ENCODE results near the gene SLC25A23. TPM values are rescaled to one million over a fixed set of nuclear protein-coding genes. Genes with fewer than 3 reads are reported as not detected.
A peak's percentile ranks its signal among the peaks of the same experiment; 100 is the strongest.

Gene SLC25A23
- polyA plus RNA-seq, 1 of the 3 experiments (the other 2 are of a cell fraction): 10.9 TPM

- TF ChIP-seq SMC3 (IDR thresholded peaks at IDR 0.05; ENCODE audit: low read depth, low read length) (no peak), RFX5 (IDR thresholded peaks at IDR 0.05; ENCODE audit: low read length) (no peak), RCOR1 (IDR thresholded peaks at IDR 0.05; ENCODE audit: low read length) (no peak), POLR2AphosphoS5 (IDR thresholded peaks at IDR 0.05; ENCODE audit: low read depth, low read length) (no peak), NRF1 (IDR thresholded peaks at IDR 0.05; ENCODE audit: low read depth, low read length) (no peak)
These were observed 44.0 kb upstream of the SLC25A23 start (continued) for GRCh38 chr19:6503407-6504201.

- TF ChIP-seq CHD2 (IDR thresholded peaks at IDR 0.05; ENCODE audit: low read length, partially characterized antibody) (no peak), MXI1 (IDR thresholded peaks at IDR 0.05; ENCODE audit: low read depth, low read length) (peak; percentile 62)
- no peaks in the 10 kb centered on the region for H4K20me1 ChIP-seq (ENCODE audit: insufficient read depth)
- H3K4me2 ChIP-seq: peak within 1 kb of the TSS; percentile 76
- WGBS (ENCODE audit: low lambda C conversion rate): 0% methylated on average over 6 of the region's 71 CpGs
- H3K27me3 ChIP-seq (ENCODE audit: insufficient read depth): peaks cover 7% of the 10 kb centered on the region
- peak within 1 kb of the TSS; percentile 46 to 56; a peak in 3 of 4 replicates for H3K4me3 ChIP-seq (ENCODE audit: low read depth in 2 of 2, low read length in 1 of 2)
- H3K9ac ChIP-seq: no peak within 1 kb of the TSS
- no peaks in the 10 kb centered on the region for H3F3A ChIP-seq (replicated peaks; ENCODE audit: insufficient read depth)
- CTCF ChIA-PET: interaction anchor here (0.7 to 1.6 kb wide), 5 partner anchors 10 to 78 kb away, joined by 3 to 7 read pairs (median 3); partner anchors contain the start of gene DENND1C
- H3K9me2 ChIP-seq: no peaks in the 10 kb centered on the region
- peaks cover 0 to 8% of the 10 kb centered on the region in 2 experiments; a peak in 1 of 4 replicates for H3K4me1 ChIP-seq (ENCODE audit: control insufficient read depth in 1 of 2, insufficient read depth in 2 of 2, low read depth in 1 of 2, low read length in 1 of 2)
- DNase-seq: peak; percentile 95
- no peaks in the 10 kb centered on the region for H3K36me3 ChIP-seq (replicated peaks in 1 of 2; ENCODE audit: control insufficient read depth in 1 of 2, insufficient read depth in 2 of 2, low read length in 1 of 2)
- H3K79me2 ChIP-seq (ENCODE audit: insufficient read depth): no peaks in the 10 kb centered on the region
- no peaks in the 10 kb centered on the region for H3K9me3 ChIP-seq
- POLR2A ChIA-PET: no interaction called here
- peak within 1 kb of the TSS in 1 of 2 experiments; percentile 51; a peak in 1 of 4 replicates for H3K27ac ChIP-seq (ENCODE audit: low read depth in 2 of 2, low read length in 1 of 2)
- no peak within 1 kb of the TSS for H2AFZ ChIP-seq (ENCODE audit: low read depth)
These were observed 42.4 kb upstream of the SLC25A23 start, which contains the start of gene TUBB4A for GRCh38 chr19:6501740-6502648. Gene TUBB4A, minus strand, starts transcription at chr19:6502309. Its CDS starts 97 bp downstream, at chr19:6502212.

- Histone ChIP-seq H3K79me2 (ENCODE audit: insufficient read depth) (no peaks in the 10 kb centered on the region), H3K9me3 (no peaks in the 10 kb centered on the region), H3K4me2 (no peak overlapping the region), H3K27me3 (ENCODE audit: insufficient read depth) (peaks cover 7% of the 10 kb centered on the region), H3K4me1 (ENCODE audit: control insufficient read depth in 1 of 2, insufficient read depth in 2 of 2, low read depth in 1 of 2, low read length in 1 of 2) (peaks cover 0 to 8% of the 10 kb centered on the region in 2 experiments; a peak in 1 of 4 replicates), H3K27ac (ENCODE audit: low read depth in 2 of 2, low read length in 1 of 2) (no peak overlapping the region), H3F3A (replicated peaks; ENCODE audit: insufficient read depth) (no peaks in the 10 kb centered on the region), H3K36me3 (replicated peaks in 1 of 2; ENCODE audit: control insufficient read depth in 1 of 2, insufficient read depth in 2 of 2, low read length in 1 of 2) (no peaks in the 10 kb centered on the region), H2AFZ (ENCODE audit: low read depth) (no peak overlapping the region), H3K4me3 (ENCODE audit: low read depth in 2 of 2, low read length in 1 of 2) (peak overlapping the region in 1 of 2 experiments; percentile 56; a peak in 2 of 4 replicates), H3K9me2 (no peaks in the 10 kb centered on the region), H3K9ac (no peak overlapping the region), H4K20me1 (ENCODE audit: insufficient read depth) (no peaks in the 10 kb centered on the region)
- TF ChIP-seq FOXJ3 (CRISPR knock-in tag; IDR thresholded peaks at IDR 0.05): no peak
- TF ChIP-seq RFX5 (IDR thresholded peaks at IDR 0.05; ENCODE audit: low read length): no peak
- 87% methylated on average over 17 of the region's 24 CpGs for WGBS (ENCODE audit: low lambda C conversion rate)
- POLR2A ChIA-PET: no interaction called here
- CTCF ChIA-PET: interaction anchor here (1.0 to 1.6 kb wide), 6 partner anchors 9 to 75 kb away, joined by 3 to 4 read pairs (median 3); partner anchors contain the start of gene DENND1C
- DNase-seq: no peak
These were observed 41.5 kb upstream of the SLC25A23 start for GRCh38 chr19:6500837-6501739.
